GM21717 (cell line): ENCODE measurements around the gene RAP2B.
"Not testable (repeated sequence)": the region's sequence is repeated elsewhere in the genome, so short reads cannot be mapped to it uniquely, and the experiment has no call there.

Experiments used
- ATAC-seq: cut with Tn5 transposase; IDR thresholded peaks from one replicate; pipeline ENCODE4 v1.9.1; 2021; ENCODE audit warnings: mild to moderate bottlenecking, moderate library complexity; ENCODE audit not compliant: unreplicated experiment

The RAP2B gene

DNA sequence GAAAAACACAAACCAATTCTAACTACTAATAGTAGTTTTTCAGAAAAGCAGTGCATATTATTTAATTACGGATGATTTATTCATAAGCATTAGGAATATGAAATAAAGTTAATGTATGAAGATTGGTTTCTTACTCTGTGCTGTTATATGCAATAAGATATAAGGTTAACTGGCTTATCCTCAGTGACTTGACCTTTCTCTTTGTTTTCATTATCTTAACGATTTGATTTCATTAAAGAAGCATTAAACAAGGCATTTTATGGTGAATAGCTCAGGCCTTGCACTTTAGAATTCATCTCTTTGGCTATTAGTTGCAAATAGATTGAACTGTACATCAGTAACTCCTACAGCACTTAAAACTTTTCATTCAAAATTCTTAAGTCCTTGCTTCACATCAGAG lies 28.9 kb downstream of the RAP2B start:
- no peak for ATAC-seq

DNA sequence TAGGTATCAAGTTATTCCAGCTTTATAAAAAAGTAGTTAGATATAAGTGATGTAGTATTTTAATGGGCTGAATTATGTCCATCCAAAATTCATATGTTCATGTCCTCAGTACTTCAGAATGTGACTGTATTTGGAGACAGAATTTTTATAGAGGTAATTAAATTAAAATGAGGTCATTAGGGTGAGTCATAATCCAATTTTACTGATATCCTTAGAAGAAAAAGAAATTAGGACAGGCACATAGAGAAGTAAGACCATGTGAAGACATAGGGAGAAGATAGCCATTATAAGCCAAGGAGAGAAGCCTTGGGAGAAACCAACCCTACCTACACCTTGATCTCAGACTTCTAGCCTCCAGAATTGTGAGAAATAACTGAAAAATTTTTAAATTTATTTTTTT lies 30.3 kb downstream of the RAP2B start:
- ATAC-seq, result no peak

DNA sequence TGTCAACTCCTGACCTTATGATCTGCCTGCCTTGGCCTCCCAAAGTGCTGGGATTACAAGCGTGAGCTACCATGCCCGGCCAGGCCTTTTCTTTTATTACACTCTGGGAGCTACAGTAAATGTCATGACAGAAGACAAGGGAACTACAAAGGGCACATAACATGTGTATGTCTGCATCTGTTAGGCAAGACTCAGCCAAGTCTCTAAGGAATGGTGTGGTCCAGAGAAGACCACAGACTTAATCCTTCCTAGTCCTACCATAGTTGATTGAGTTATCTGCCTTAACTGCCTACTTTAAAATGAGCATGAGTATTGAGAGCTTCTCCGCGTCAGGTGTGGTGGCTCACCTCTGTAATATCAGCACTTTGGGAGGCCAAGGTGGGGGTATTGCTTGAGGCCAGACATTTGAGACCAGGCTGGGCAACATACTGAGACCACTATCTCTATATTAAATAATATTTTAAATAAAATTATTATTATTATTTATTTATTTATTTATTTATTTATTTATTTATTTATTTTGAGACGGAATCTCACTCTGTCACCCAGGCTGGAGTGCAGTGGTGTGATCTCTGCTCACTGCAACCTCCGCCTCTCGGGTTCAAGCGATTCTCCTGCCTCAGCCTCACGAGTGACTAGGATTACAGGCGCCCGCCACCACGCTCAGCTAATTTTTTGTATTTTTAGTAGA lies 31.9 kb downstream of the RAP2B start:
- not testable (repeated sequence) for ATAC-seq

DNA sequence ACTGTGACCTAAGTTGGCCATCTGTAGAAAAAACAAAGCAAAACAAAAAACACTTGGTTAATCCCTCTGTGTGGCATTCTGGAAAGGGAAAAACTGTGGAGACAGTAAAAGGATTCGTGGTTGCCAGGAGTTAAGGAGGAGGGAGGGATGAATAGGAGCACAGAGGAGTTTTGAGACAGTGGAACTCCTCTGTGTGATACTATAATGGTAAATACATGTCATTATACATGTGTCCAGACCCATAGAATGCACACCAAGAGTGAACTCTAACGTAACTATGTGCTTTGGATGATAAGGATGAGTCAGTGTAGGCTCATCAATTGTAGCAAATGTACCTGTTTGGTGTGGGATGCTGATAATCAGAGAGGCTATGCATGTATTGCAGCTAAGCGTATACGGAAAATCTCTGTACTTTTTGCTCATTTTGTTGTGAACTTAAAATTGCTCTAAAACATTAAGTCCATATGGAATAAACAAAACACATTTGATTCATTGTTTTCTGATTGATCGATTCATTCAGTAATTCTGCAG lies 33.4 kb downstream of the RAP2B start:
- ATAC-seq, result no peak

DNA sequence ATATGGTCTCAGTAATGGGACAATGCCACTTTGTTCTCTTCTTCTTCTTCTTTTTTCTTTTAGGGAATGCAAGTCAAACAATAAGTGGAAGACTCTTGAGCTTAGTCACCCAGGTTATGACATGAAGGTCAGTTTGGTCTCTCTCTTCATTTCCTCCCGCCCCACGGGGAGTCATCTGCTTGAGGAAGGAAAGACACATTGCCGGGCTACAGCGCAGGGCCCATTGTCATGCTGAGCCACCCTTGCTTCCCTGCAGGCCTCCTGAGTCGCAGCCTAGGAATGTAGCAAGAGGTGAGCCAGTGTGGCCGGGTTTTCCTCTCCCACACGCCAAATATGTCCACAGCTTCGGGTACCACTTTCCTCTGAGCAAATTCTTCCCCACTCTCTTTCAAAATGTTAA lies 47.6 kb downstream of the RAP2B start:
- no peak for ATAC-seq

DNA sequence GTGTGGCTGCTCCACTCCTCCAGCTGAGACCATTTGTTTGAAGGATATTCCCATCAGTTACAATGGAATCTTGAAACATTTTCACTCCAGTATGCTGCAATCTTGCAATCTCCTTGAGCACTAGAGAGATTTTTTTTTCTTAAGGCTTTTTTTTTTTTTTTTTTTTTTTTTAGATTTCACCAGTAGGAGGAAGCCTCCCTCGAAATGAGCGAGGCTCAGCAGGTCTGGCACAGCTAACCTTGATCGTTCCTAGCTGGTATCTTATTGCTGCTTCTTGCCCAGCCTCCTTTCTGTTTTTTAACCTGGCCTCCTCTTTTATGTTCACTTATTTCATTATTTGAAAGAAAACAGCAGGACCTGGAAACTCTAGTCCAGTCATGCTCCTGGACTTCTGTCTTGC lies 48.1 kb downstream of the RAP2B start:
- no peak for ATAC-seq

DNA sequence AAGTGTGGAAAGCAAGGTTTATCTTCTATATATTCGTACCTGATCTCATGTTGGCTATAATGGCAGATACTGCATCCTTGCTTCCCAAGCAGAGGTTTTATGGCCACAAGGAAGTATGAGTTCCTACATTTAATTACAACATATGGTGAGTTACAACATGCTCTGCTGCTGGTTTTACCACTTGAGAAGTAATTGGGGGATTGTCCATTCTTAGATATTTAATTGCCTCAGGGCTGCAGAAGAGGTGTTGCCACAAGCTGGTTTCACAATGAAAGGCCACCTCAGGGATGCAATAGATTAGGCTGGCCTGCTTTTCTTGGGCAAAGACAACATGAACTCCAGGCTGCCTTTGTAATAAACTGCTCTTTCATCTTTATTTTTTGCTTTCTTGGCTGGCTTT lies 48.6 kb downstream of the RAP2B start:
- ATAC-seq, result no peak

DNA sequence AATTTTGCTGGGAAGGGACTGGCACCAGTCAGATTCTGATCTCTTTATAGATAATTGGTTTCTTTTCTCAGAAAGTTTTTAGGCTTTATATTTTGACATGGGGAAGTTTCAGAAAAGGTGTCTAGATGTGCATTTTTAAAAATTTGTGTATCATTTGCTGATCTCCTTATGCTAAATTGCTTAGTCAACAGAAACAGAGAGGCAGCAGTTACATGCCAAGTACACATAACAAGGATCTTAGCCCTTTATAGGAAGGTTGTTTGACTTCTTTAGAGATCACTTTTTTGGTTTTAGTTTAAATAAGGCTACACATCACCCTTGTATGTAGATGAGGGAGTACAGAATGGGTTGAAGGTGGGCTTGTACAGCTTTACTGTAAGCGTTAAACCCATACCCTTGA lies 53.5 kb downstream of the RAP2B start:
- no peak for ATAC-seq

DNA sequence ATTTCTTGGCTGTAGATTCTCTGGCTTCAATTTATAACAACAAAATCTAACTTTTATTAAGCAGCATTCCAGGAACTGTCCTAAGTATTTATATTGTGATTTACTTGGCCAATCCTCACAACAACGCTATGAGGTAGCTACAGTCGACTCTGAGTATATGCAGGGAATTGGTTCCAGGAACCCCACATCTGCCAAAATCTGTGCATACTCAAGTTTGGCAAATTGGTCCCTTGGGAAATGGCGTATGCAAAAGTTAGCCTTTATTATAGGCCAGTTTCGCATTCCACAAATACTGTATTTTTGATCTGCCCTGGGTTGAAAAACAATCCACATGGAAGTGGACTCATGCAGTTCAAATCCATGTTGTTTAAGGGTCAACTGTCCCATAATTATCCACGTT lies 53.9 kb downstream of the RAP2B start:
- ATAC-seq, result no peak

DNA sequence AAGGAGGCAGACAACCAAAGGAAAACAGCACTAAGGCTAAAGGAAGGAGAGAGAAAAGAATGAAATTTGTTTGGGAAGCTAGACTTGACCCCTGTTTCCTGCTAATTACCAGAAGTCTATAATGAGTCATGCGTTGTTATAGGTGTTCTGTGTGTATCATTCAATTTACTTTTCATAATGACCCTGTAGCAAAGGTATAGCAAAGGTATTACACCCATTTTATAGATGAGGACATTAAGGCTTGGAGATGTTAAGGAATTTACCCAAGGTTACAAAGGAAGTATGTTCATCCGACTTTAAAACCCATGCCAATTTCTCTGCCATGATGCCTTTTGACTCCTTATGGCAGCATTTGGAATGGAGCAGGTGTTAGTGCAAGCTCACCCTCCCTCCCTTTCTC lies 54.9 kb downstream of the RAP2B start:
- no peak for ATAC-seq

DNA sequence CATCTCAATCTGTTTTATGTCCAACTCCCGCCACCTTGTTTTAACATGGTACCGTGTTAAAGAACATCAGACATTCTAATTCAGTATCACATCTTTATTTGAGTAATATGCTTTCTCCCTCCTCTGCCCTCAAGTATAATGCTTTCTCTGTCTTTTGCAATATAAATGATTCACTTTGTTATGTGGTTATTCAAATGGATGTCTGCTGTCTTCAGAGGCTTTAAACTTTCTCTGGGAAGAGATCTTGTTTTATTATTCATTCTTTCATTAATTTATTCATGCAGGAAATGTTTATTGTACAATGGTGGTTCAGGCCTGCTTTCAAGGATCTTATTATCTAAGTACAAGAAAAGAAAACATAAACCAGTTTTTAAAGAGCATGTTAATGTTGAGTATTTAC lies 57.1 kb downstream of the RAP2B start:
- no peak for ATAC-seq
